K562 (cell line): ENCODE results near the gene NAIF1. TPM values are rescaled to one million over a fixed set of nuclear protein-coding genes. Genes with fewer than 3 reads are reported as not detected.

ENCODE experiments used
- ATAC-seq: fragments of 200-7000 bp; cut with Tn5 transposase; 3 replicates; pipeline ENCODE4 v1.9.1; 2020; ENCODE audit warnings: moderate library complexity
- BruUV-seq: library from RNA; stranded (reverse); fragments of 400-500 nt; replicated peaks from 2 replicates; lab custom pipeline; 2021; lab: Mats Ljungman, UMichigan
- CTCF ChIA-PET: fragments of 300-600 bp; formaldehyde crosslinking; extraction: SDS; loops from one replicate; lab custom pipeline; 2021; ENCODE audit warnings: low intra/inter-chr PET ratio; lab: Yijun Ruan, JAX
- POLR2A ChIA-PET: fragments of 300-600, 350-650 bp; sonication (Branson Sonifier 250); formaldehyde crosslinking; extraction: SDS; loops from one replicate; lab custom pipeline; 2021; ENCODE audit warnings: antibody characterized with exemption, inconsistent platforms; lab: Yijun Ruan, JAX
- DNase-seq, 4 experiments: peaks; one replicate each; pipeline versions ENCODE4 v3.0.0 to v3.0.0-alpha.2; 2011 to 2018; ENCODE audit warnings: low spot score in 3 of 4, mixed read lengths in 3 of 4; ENCODE audit errors: extremely low read depth in 1 of 4
- FAIRE-seq: peaks from 2 replicates; lab custom pipeline; 2011; peaks lifted over from hg19 to GRCh38; lab: Jason Lieb, UNC
- H2AFZ ChIP-seq: 2 replicates; pipeline ENCODE4 v1.6.0; 2011; ENCODE audit warnings: low read depth, low read length, control low read depth, inconsistent platforms
- H3K27ac ChIP-seq: fragments of 200-600 bp; 3 replicates; pipeline ENCODE4 v1.8.0; 2011; ENCODE audit warnings: low read depth, mild to moderate bottlenecking, control low read depth, inconsistent platforms, low read length, moderate library complexity, mixed read lengths; ENCODE audit errors: extremely low read depth
- H3K27me3 ChIP-seq, 2 experiments: fragments of 300-600 bp in 1 of 2; 2 replicates in 1 of 2; 3 replicates in 1 of 2; pipeline versions ENCODE4 v1.6.0 to v1.8.0; 2011; ENCODE audit warnings: inconsistent platforms in 2 of 2, low read length in 2 of 2, mild to moderate bottlenecking in 1 of 2, mixed read lengths in 1 of 2, moderate library complexity in 1 of 2; ENCODE audit not compliant: control insufficient read depth in 2 of 2, insufficient read depth in 2 of 2
- H3K36me3 ChIP-seq: fragments of 300-600 bp; 3 replicates; pipeline ENCODE4 v1.8.0; 2011; ENCODE audit warnings: mild to moderate bottlenecking, low read length, inconsistent platforms; ENCODE audit not compliant: control insufficient read depth, insufficient read depth
- H3K4me1 ChIP-seq, 2 experiments: fragments of 200-600 bp in 1 of 2; replicated peaks in 1 of 2; 2 replicates in 1 of 2; 3 replicates in 1 of 2; pipeline versions ENCODE4 v1.5.1 to v1.8.0; 2011; ENCODE audit warnings: inconsistent platforms in 2 of 2, low read length in 2 of 2, mild to moderate bottlenecking in 1 of 2, mixed read lengths in 1 of 2, moderate library complexity in 1 of 2; ENCODE audit not compliant: control insufficient read depth in 2 of 2, insufficient read depth in 2 of 2
- H3K4me2 ChIP-seq: 2 replicates; pipeline ENCODE4 v1.6.1; 2011; ENCODE audit warnings: low read length, control low read depth, inconsistent platforms, mixed read lengths; ENCODE audit not compliant: insufficient read depth
- H3K4me3 ChIP-seq: fragments of 200-600 bp; sonication (generic), shearing (Covaris generic); 2 replicates; pipeline ENCODE4 v1.5.1; 2016; ENCODE audit warnings: control low read depth, inconsistent platforms
- H3K79me2 ChIP-seq: fragments of 200-600 bp; 3 replicates; pipeline ENCODE4 v1.8.0; 2011; ENCODE audit warnings: low read length, inconsistent platforms; ENCODE audit not compliant: control insufficient read depth, insufficient read depth
- H3K9ac ChIP-seq, 2 experiments: 2 replicates each; pipeline versions ENCODE4 v1.6.0 to v1.6.1; 2011; ENCODE audit warnings: low read depth in 2 of 2, low read length in 2 of 2, control low read depth in 1 of 2, inconsistent platforms in 1 of 2, mild to moderate bottlenecking in 1 of 2, mixed read lengths in 1 of 2; ENCODE audit not compliant: insufficient read depth in 1 of 2
- H3K9me1 ChIP-seq: one replicate; pipeline ENCODE4 v1.6.0; 2011; ENCODE audit warnings: inconsistent platforms, mild to moderate bottlenecking, low read length, moderate library complexity; ENCODE audit not compliant: control insufficient read depth, insufficient read depth
- H3K9me3 ChIP-seq: replicated peaks from 2 replicates; pipeline ENCODE4 v1.5.1; 2011; ENCODE audit warnings: low read depth, low read length, inconsistent platforms; ENCODE audit not compliant: control insufficient read depth, insufficient read depth
- H4K20me1 ChIP-seq: replicated peaks from 2 replicates; pipeline ENCODE4 v1.6.1; 2011; ENCODE audit warnings: low read length, inconsistent platforms, mixed read lengths; ENCODE audit not compliant: control insufficient read depth, insufficient read depth
- CBX2 ChIP-seq: fragments of 200-600 bp; sonication (generic); IDR thresholded peaks from one replicate; pipeline ENCODE4 v1.6.1; 2012; ENCODE audit warnings: mild to moderate bottlenecking, low read length, inconsistent platforms; ENCODE audit not compliant: insufficient read depth, poor library complexity, severe bottlenecking
- DIDO1 ChIP-seq: fragments of 450-650 bp; IDR thresholded peaks from 2 replicates; pipeline ENCODE4 v1.6.1; 2016; ENCODE audit warnings: low read depth, missing biosample characterization, missing genetic modification characterization
- NRF1 ChIP-seq, 2 experiments: fragments of 450-650 bp; IDR thresholded peaks in 1 of 2; conservative IDR thresholded peaks in 1 of 2; 2 replicates each; pipeline ENCODE4 v1.6.1; 2014; ENCODE audit warnings: mild to moderate bottlenecking in 2 of 2
- RHOXF2B ChIP-seq: fragments of 250-450 bp; sonication (Bioruptor Pico); conservative IDR thresholded peaks from 2 replicates; pipeline ENCODE4 v1.5.1; 2021
- SMARCC2 ChIP-seq: fragments of 450-650 bp; IDR thresholded peaks from 2 replicates; pipeline ENCODE4 v1.6.1; 2017; ENCODE audit warnings: antibody characterized with exemption, moderate library complexity, mild to moderate bottlenecking, low read depth
- ZNF263 ChIP-seq: sonication (generic); formaldehyde crosslinking; IDR thresholded peaks from 2 replicates; pipeline ENCODE4 v1.8.0; 2022; ENCODE audit warnings: mild to moderate bottlenecking, missing genetic modification reagents, borderline replicate concordance
- ZNF589 ChIP-seq: fragments of 200-800 bp; sonication (Bioruptor generic); IDR thresholded peaks from 2 replicates; pipeline ENCODE4 v1.6.1; 2016; ENCODE audit warnings: low read depth, missing genetic modification characterization, missing compliant biosample characterization
- WGBS: fragments of 100-300 bp; shearing (Covaris generic); methylation state at CpG from one replicate; pipeline ENCODE4 v1.1.6; 2016; ENCODE audit warnings: low coverage, mixed read lengths; ENCODE audit not compliant: insufficient coverage; ENCODE audit errors: missing lambda C conversion rate; 5-methylcytosine and 5-hydroxymethylcytosine counted together
- in situ Hi-C: fragments of 300-500 bp; cut with MboI; formaldehyde crosslinking; loops from 4 replicates; pipeline ENCODE4 v1.15.0; 2018; ENCODE audit warnings: inconsistent platforms, mixed read lengths
- intact Hi-C: fragments of 100-400 bp; cut with micrococcal nuclease; formaldehyde crosslinking; loops from 2 replicates; pipeline ENCODE4 v1.14.2; 2022
- polyA plus RNA-seq, 8 experiments: library from polyadenylated mRNA; depleted of rRNA in 4 of 8; stranded (reverse) in 5 of 8; unstranded in 3 of 8; fragments of >200 nt; fragmentation: Nextera tagmentation in 2 of 8; fragmentation: Illumina TruSeq in 1 of 8; extraction: Ambion mirVana in 2 of 8; extraction: Trizol in 1 of 8; gene quantifications; 2 replicates each; pipeline versions ENCODE4 v1.2.1 to v1.2.3, GENCODE V29; 2011 to 2014; ENCODE audit warnings: inconsistent platforms in 1 of 8, missing spikeins in 1 of 8
- total RNA-seq, 7 experiments: library from RNA; depleted of rRNA in 6 of 7; stranded (reverse); fragments of >200 nt in 6 of 7; fragmentation: Illumina TruSeq in 2 of 7; extraction: Trizol in 2 of 7; gene quantifications; 2 replicates each; pipeline versions ENCODE4 v1.2.1 to v1.2.3, GENCODE V29; 2011 to 2021; ENCODE audit warnings: low replicate concordance in 1 of 7
- TF ChIP-seq, protein P1 (sequence below), 2 experiments: fragments of 150-350 bp in 1 of 2; IDR thresholded peaks; 2 replicates each; pipeline ENCODE4 v1.6.1; 2012 to 2016; ENCODE audit warnings: low read depth in 2 of 2, low read length in 2 of 2, mild to moderate bottlenecking in 1 of 2, moderate library complexity in 1 of 2
- TF ChIP-seq, protein P2 (sequence below): fragments of 250-450 bp; sonication (Bioruptor Pico); IDR thresholded peaks from 2 replicates; pipeline ENCODE4 v1.8.0; 2021; ENCODE audit warnings: moderate library complexity, mild to moderate bottlenecking, inconsistent platforms
- TF ChIP-seq, protein P3 (sequence below): fragments of 250-450 bp; sonication (Bioruptor Pico); IDR thresholded peaks from 2 replicates; pipeline ENCODE4 v1.4.0; 2020

The NAIF1 gene
- total and polyA plus RNA-seq, 9 of the 15 experiments (the other 6 are each of a cell fraction or from before 2014, with no cell fraction given) = 4.8 to 26.6 (median 17.2) TPM

DNA sequence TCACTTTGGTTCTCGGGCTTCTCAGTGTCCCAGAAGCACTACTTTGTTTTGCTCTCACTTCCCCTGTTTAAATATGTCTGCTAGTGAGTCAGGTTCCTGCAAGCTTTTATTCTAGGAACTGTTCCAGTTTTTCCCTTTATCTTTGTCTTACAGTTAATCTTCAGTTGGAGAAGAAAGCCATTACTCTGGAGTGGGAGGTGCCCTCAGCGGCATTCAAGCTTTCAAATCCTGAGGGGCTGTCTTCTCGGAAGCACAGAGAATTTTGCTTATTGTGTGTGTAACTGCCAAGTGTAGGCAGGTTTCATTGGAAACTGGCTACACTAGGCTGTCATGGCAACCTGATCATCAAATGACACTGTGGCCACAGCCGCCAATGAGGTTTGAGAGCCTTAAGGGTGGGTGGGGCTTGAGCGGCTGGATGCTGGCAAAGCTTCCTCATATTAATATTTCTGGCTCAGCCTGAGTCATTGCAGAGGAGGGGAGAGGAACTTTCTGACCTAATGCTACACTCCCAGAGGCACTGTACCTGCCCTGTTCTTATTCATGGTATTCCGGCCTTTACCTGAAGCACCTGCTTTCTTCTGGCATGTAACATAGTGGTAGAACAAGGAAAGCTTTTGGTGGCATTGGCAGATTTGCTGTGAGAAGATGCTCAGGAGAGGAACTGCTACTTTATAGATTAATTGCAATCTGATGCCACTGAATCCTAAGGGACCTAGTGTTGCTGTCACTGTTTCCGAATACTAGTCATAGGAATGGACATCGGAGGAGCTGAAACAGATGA lies 27.2 kb upstream of the NAIF1 start:
- CTCF ChIA-PET = no interaction called here
- peaks cover 77 to 84% of the 10 kb centered on the region in 2 experiments for H3K4me1 ChIP-seq
- POLR2A ChIA-PET = interaction anchor here (0.6 to 5.6 kb wide), 21 partner anchors 8 to 277 kb away, joined by 3 to 82 read pairs (median 3); partner anchors contain the start of genes EEIG1, NAIF1, SLC25A25 and URM1
- H3K79me2 ChIP-seq = peaks cover 92% of the 10 kb centered on the region
- in situ Hi-C loops = no loop called here
- H3K36me3 ChIP-seq = peaks cover 73% of the 10 kb centered on the region; the same call in 2 of the 3 replicates
- H3K27ac ChIP-seq = peak overlapping the region; percentile 89
- 0 out of 2 replicates have a peak, but pooled peaks cover 5% of the 10 kb centered on the region for H4K20me1 ChIP-seq
- FAIRE-seq (peak; percentile 96), ATAC-seq (peak; percentile 90), DNase-seq (peak; percentile 86 to 97 (median 90))
- H3K4me3 ChIP-seq = peak overlapping the region; percentile 12; the same call in 1 of the 2 replicates
- WGBS = 3% methylated on average over 8 of the region's 8 CpGs
- H3K9ac ChIP-seq = peak overlapping the region; percentile 68 to 80; a peak in 3 of 4 replicates
- H2AFZ ChIP-seq = no peak overlapping the region
- BruUV-seq = TSS peak; percentile 33
- intact Hi-C loops = loop anchor here (1.0 to 2.0 kb wide), 2 partner anchors 16 to 27 kb away; partner anchors contain the start of gene NAIF1
- H3K27me3 ChIP-seq = no peaks in the 10 kb centered on the region
- peak overlapping the region; percentile 78 for H3K4me2 ChIP-seq
- H3K9me3 ChIP-seq = no peaks in the 10 kb centered on the region
- no peaks in the 10 kb centered on the region for H3K9me1 ChIP-seq
- TF ChIP-seq ZNF589 (CRISPR knock-in tag) (peak; percentile 76; the same call in 1 of the 2 replicates), SMARCC2 (peak; percentile 57; the same call in 1 of the 2 replicates), CBX2 (no peak), RHOXF2B (CRISPR knock-in tag) (0 out of 2 replicates have a peak, but pooled peaks have one; percentile 24), ZNF263 (CRISPR knock-in tag) (peak; percentile 33; the same call in 1 of the 2 replicates), DIDO1 (no peak), NRF1 (conservative IDR thresholded peaks at IDR 0.05 in 1 of 2, IDR thresholded peaks at IDR 0.05 in 1 of 2) (peak; percentile 70 to 76)
- TF ChIP-seq, protein P1, sequence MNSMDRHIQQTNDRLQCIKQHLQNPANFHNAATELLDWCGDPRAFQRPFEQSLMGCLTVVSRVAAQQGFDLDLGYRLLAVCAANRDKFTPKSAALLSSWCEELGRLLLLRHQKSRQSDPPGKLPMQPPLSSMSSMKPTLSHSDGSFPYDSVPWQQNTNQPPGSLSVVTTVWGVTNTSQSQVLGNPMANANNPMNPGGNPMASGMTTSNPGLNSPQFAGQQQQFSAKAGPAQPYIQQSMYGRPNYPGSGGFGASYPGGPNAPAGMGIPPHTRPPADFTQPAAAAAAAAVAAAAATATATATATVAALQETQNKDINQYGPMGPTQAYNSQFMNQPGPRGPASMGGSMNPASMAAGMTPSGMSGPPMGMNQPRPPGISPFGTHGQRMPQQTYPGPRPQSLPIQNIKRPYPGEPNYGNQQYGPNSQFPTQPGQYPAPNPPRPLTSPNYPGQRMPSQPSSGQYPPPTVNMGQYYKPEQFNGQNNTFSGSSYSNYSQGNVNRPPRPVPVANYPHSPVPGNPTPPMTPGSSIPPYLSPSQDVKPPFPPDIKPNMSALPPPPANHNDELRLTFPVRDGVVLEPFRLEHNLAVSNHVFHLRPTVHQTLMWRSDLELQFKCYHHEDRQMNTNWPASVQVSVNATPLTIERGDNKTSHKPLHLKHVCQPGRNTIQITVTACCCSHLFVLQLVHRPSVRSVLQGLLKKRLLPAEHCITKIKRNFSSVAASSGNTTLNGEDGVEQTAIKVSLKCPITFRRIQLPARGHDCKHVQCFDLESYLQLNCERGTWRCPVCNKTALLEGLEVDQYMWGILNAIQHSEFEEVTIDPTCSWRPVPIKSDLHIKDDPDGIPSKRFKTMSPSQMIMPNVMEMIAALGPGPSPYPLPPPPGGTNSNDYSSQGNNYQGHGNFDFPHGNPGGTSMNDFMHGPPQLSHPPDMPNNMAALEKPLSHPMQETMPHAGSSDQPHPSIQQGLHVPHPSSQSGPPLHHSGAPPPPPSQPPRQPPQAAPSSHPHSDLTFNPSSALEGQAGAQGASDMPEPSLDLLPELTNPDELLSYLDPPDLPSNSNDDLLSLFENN (IDR thresholded peaks at IDR 0.05; ENCODE audit: low read depth in 2 of 2, low read length in 2 of 2) = 0 out of 4 replicates have a peak, but pooled peaks of 1 of the 2 experiments have one; percentile 45
- TF ChIP-seq, protein P2, sequence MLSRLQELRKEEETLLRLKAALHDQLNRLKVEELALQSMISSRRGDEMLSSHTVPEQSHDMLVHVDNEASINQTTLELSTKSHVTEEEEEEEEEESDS = no peak
- TF ChIP-seq, protein P3, sequence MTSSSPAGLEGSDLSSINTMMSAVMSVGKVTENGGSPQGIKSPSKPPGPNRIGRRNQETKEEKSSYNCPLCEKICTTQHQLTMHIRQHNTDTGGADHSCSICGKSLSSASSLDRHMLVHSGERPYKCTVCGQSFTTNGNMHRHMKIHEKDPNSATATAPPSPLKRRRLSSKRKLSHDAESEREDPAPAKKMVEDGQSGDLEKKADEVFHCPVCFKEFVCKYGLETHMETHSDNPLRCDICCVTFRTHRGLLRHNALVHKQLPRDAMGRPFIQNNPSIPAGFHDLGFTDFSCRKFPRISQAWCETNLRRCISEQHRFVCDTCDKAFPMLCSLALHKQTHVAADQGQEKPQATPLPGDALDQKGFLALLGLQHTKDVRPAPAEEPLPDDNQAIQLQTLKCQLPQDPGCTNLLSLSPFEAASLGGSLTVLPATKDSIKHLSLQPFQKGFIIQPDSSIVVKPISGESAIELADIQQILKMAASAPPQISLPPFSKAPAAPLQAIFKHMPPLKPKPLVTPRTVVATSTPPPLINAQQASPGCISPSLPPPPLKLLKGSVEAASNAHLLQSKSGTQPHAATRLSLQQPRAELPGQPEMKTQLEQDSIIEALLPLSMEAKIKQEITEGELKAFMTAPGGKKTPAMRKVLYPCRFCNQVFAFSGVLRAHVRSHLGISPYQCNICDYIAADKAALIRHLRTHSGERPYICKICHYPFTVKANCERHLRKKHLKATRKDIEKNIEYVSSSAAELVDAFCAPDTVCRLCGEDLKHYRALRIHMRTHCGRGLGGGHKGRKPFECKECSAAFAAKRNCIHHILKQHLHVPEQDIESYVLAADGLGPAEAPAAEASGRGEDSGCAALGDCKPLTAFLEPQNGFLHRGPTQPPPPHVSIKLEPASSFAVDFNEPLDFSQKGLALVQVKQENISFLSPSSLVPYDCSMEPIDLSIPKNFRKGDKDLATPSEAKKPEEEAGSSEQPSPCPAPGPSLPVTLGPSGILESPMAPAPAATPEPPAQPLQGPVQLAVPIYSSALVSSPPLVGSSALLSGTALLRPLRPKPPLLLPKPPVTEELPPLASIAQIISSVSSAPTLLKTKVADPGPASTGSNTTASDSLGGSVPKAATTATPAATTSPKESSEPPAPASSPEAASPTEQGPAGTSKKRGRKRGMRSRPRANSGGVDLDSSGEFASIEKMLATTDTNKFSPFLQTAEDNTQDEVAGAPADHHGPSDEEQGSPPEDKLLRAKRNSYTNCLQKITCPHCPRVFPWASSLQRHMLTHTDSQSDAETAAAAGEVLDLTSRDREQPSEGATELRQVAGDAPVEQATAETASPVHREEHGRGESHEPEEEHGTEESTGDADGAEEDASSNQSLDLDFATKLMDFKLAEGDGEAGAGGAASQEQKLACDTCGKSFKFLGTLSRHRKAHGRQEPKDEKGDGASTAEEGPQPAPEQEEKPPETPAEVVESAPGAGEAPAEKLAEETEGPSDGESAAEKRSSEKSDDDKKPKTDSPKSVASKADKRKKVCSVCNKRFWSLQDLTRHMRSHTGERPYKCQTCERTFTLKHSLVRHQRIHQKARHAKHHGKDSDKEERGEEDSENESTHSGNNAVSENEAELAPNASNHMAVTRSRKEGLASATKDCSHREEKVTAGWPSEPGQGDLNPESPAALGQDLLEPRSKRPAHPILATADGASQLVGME (CRISPR knock-in tag) = peak; percentile 55; the same call in 1 of the 2 replicates
